SJSA1 (cell line): ENCODE results near the gene SERF2. TPM values are rescaled to one million over a fixed set of nuclear protein-coding genes. Genes with fewer than 3 reads are reported as not detected.
"Not testable (repeated sequence)": the region's sequence is repeated elsewhere in the genome, so short reads cannot be mapped to it uniquely, and the experiment has no call there.

ENCODE experiments used
- DNase-seq, 2 experiments: peaks; one replicate each; pipeline ENCODE4 v3.0.0-alpha.2; 2015 to 2020; ENCODE audit warnings: low spot score in 2 of 2, low read depth in 1 of 2
- H3K27ac ChIP-seq: fragments of 250-450 bp; sonication (Bioruptor Pico); 2 replicates; pipeline ENCODE4 v1.5.1; 2020; ENCODE audit warnings: mild to moderate bottlenecking, moderate library complexity
- H3K27me3 ChIP-seq: fragments of 250-450 bp; sonication (Bioruptor Pico); replicated peaks from 2 replicates; pipeline ENCODE4 v1.5.1; 2020; ENCODE audit warnings: mild to moderate bottlenecking, moderate library complexity
- H3K36me3 ChIP-seq: fragments of 250-450 bp; sonication (Bioruptor Pico); 2 replicates; pipeline ENCODE4 v1.5.1; 2020; ENCODE audit warnings: mild to moderate bottlenecking
- H3K4me1 ChIP-seq: fragments of 250-450 bp; sonication (Bioruptor Pico); replicated peaks from 2 replicates; pipeline ENCODE4 v1.6.1; 2021; ENCODE audit warnings: mild to moderate bottlenecking
- H3K4me3 ChIP-seq: fragments of 250-450 bp; sonication (Bioruptor Pico); 2 replicates; pipeline ENCODE4 v1.5.1; 2020; ENCODE audit warnings: mild to moderate bottlenecking
- H3K9me3 ChIP-seq: fragments of 250-450 bp; sonication (Bioruptor Pico); replicated peaks from 2 replicates; pipeline ENCODE4 v1.5.1; 2020; ENCODE audit warnings: mild to moderate bottlenecking
- total RNA-seq: library from RNA; depleted of rRNA; stranded (reverse); fragments of >200 nt; shearing (Covaris generic); gene quantifications from 2 replicates; pipeline ENCODE4 v1.2.3, GENCODE V29; 2014

SERF2 gene
- total RNA-seq, 1 experiment from 2014 or later = 1,081 TPM

- Histone ChIP-seq H3K9me3 (no peaks in the 10 kb centered on the region), H3K4me1 (peaks cover 9% of the 10 kb centered on the region), H3K4me3 (peak within 1 kb of the TSS; percentile 60), H3K27ac (peak within 1 kb of the TSS; percentile 27; the same call in 1 of the 2 replicates), H3K27me3 (no peaks in the 10 kb centered on the region), H3K36me3 (peaks cover 100% of the 10 kb centered on the region)
- peak; percentile 76 to 91 for DNase-seq
These were observed 8.4 kb downstream of the SERF2 start, which contains the start of gene HYPK for GRCh38 chr15:43800286-43801141. TSS of gene HYPK (plus strand) at chr15:43800599. CDS start at chr15:43800623, 24 bp downstream.

GRCh38 chr15:43802676-43803075 lies 10.6 kb downstream of the SERF2 start:
- H3K27ac ChIP-seq, DNase-seq, H3K27me3 ChIP-seq, H3K4me1 ChIP-seq, H3K4me3 ChIP-seq, H3K9me3 ChIP-seq: not testable (repeated sequence)
- peaks cover 98% of the 10 kb centered on the region for H3K36me3 ChIP-seq

- H3K27ac ChIP-seq = no peak overlapping the region
- H3K4me3 ChIP-seq = no peak overlapping the region
- peaks cover 96% of the 10 kb centered on the region for H3K36me3 ChIP-seq
- DNase-seq = no peak
- no peaks in the 10 kb centered on the region for H3K4me1 ChIP-seq
- H3K9me3 ChIP-seq = no peaks in the 10 kb centered on the region
- no peaks in the 10 kb centered on the region for H3K27me3 ChIP-seq
These were observed 16.4 kb downstream of the SERF2 start for GRCh38 chr15:43808435-43808950.

- H3K36me3 ChIP-seq = peaks cover 96% of the 10 kb centered on the region
- H3K9me3 ChIP-seq = no peaks in the 10 kb centered on the region
These were observed 17.0 kb downstream of the SERF2 start for GRCh38 chr15:43808960-43809678.

GRCh38 chr15:43815064-43815463 lies 22.9 kb downstream of the SERF2 start:
- not testable (repeated sequence) for H3K27ac ChIP-seq, H3K4me1 ChIP-seq, DNase-seq, H3K9me3 ChIP-seq, H3K27me3 ChIP-seq, H3K4me3 ChIP-seq
- peaks cover 80% of the 10 kb centered on the region for H3K36me3 ChIP-seq

More at GRCh38 chr15:43808960-43809678, 17.0 kb downstream of the SERF2 start:
- DNase-seq = no peak
- H3K4me1 ChIP-seq = no peaks in the 10 kb centered on the region
- H3K27ac ChIP-seq = no peak overlapping the region
- H3K27me3 ChIP-seq = no peaks in the 10 kb centered on the region
- H3K4me3 ChIP-seq = no peak overlapping the region

- Histone ChIP-seq H3K27ac (no peak overlapping the region), H3K27me3 (no peaks in the 10 kb centered on the region), H3K4me3 (no peak overlapping the region), H3K9me3 (no peaks in the 10 kb centered on the region), H3K4me1 (peaks cover 7% of the 10 kb centered on the region), H3K36me3 (peaks cover 30% of the 10 kb centered on the region)
- DNase-seq = no peak
These were observed 29.4 kb downstream of the SERF2 start for GRCh38 chr15:43821505-43821904.

GRCh38 chr15:43824302-43825246 lies 32.5 kb downstream of the SERF2 start, which contains the start of gene MFAP1:
TSS of gene MFAP1 (minus strand) at chr15:43824690. CDS start at chr15:43824569, 121 bp downstream.
- H3K36me3 ChIP-seq = peaks cover 30% of the 10 kb centered on the region
- peak; percentile 92 to 97 for DNase-seq
- peak within 1 kb of the TSS; percentile 59 for H3K4me3 ChIP-seq
- peak within 1 kb of the TSS; percentile 83 for H3K27ac ChIP-seq
- no peaks in the 10 kb centered on the region for H3K27me3 ChIP-seq
- H3K9me3 ChIP-seq = no peaks in the 10 kb centered on the region
- peaks cover 15% of the 10 kb centered on the region for H3K4me1 ChIP-seq

- peak in 1 of 2 experiments; percentile 16 for DNase-seq
- peaks cover 15% of the 10 kb centered on the region for H3K4me1 ChIP-seq
- H3K9me3 ChIP-seq, H3K4me3 ChIP-seq, H3K27ac ChIP-seq, H3K27me3 ChIP-seq: not testable (repeated sequence)
- H3K36me3 ChIP-seq = peaks cover 28% of the 10 kb centered on the region
These were observed 33.2 kb downstream of the SERF2 start for GRCh38 chr15:43825305-43825704.

- H3K4me3 ChIP-seq = no peak overlapping the region
- H3K4me1 ChIP-seq = peaks cover 15% of the 10 kb centered on the region
- H3K27ac ChIP-seq = peak overlapping the region; percentile 72
- peak in 1 of 2 experiments; percentile 8 for DNase-seq
- no peaks in the 10 kb centered on the region for H3K9me3 ChIP-seq
- no peaks in the 10 kb centered on the region for H3K27me3 ChIP-seq
- H3K36me3 ChIP-seq = peaks cover 30% of the 10 kb centered on the region
These were observed 33.9 kb downstream of the SERF2 start for GRCh38 chr15:43826029-43826507.

- Histone ChIP-seq H3K4me3 (peak within 1 kb of the TSS; percentile 53), H3K4me1 (peaks cover 15% of the 10 kb centered on the region), H3K36me3 (peaks cover 32% of the 10 kb centered on the region), H3K27me3 (no peaks in the 10 kb centered on the region), H3K27ac (peak within 1 kb of the TSS; percentile 72), H3K9me3 (no peaks in the 10 kb centered on the region)
- DNase-seq = peak; percentile 84 to 89
These were observed 34.6 kb downstream of the SERF2 start, which contains the start of gene WDR76 for GRCh38 chr15:43826508-43827341. TSS of gene WDR76 (plus strand) at chr15:43827002. CDS start at chr15:43827033, 31 bp downstream.

GRCh38 chr15:43828061-43828657 lies 36.0 kb downstream of the SERF2 start:
- DNase-seq = peak in 1 of 2 experiments; percentile 17
- Histone ChIP-seq H3K4me3 (peak overlapping the region; percentile 53), H3K4me1 (peaks cover 15% of the 10 kb centered on the region), H3K36me3 (peaks cover 42% of the 10 kb centered on the region), H3K27ac (peak overlapping the region; percentile 72; the same call in 1 of the 2 replicates), H3K27me3 (no peaks in the 10 kb centered on the region), H3K9me3 (no peaks in the 10 kb centered on the region)
